Spleen (tissue), 7 donors: ENCODE results near the gene PSME3IP1.

Experiments used
- POLR2A ChIP-seq, 3 donors: fragments of 450-650 bp; IDR thresholded peaks; one replicate each; pipeline ENCODE4 v1.5.1; 2017; ENCODE audit warnings: antibody characterized with exemption in 3 of 3, mild to moderate bottlenecking in 1 of 3
- POLR2AphosphoS5 ChIP-seq, 3 donors: sonication (generic); formaldehyde crosslinking; IDR thresholded peaks; one replicate each; pipeline ENCODE4 v1.5.1; 2017; ENCODE audit warnings: antibody characterized with exemption in 3 of 3
- TF ChIP-seq, protein P1 (sequence below), 11 experiments: fragments of 200-600 bp in 7 of 11; fragments of 450-650 bp in 4 of 11; sonication (generic) in 4 of 11; IDR thresholded peaks in 8 of 11; conservative IDR thresholded peaks in 3 of 11; 1 replicate in 7 of 11; 2 replicates in 4 of 11; pipeline versions ENCODE4 v1.4.0 to v1.8.0; 2016 to 2021; ENCODE audit warnings: antibody characterized with exemption in 11 of 11, inconsistent platforms in 4 of 11, mild to moderate bottlenecking in 1 of 11
- donor health status: DM: no; HTN: no; CAD: no; lungs with moderate emphysema.
- donor health status: DM: no; HTN: no; CAD: no.
- donor health status: DM: no; HTN: no; CAD: no.

GRCh38 chr16:57127836-57128235 lies 58.0 kb downstream of the PSME3IP1 start:
- TF ChIP-seq, protein P1, sequence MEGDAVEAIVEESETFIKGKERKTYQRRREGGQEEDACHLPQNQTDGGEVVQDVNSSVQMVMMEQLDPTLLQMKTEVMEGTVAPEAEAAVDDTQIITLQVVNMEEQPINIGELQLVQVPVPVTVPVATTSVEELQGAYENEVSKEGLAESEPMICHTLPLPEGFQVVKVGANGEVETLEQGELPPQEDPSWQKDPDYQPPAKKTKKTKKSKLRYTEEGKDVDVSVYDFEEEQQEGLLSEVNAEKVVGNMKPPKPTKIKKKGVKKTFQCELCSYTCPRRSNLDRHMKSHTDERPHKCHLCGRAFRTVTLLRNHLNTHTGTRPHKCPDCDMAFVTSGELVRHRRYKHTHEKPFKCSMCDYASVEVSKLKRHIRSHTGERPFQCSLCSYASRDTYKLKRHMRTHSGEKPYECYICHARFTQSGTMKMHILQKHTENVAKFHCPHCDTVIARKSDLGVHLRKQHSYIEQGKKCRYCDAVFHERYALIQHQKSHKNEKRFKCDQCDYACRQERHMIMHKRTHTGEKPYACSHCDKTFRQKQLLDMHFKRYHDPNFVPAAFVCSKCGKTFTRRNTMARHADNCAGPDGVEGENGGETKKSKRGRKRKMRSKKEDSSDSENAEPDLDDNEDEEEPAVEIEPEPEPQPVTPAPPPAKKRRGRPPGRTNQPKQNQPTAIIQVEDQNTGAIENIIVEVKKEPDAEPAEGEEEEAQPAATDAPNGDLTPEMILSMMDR (IDR thresholded peaks at IDR 0.05 in 8 of 11, conservative IDR thresholded peaks at IDR 0.05 in 3 of 11) = no peak
- TF ChIP-seq POLR2A (IDR thresholded peaks at IDR 0.05) (no peak), POLR2AphosphoS5 (IDR thresholded peaks at IDR 0.05) (no peak)
